GM18870 (cell line): ENCODE results near the gene NUBP1.
"Not testable (repeated sequence)": the region's sequence is repeated elsewhere in the genome, so short reads cannot be mapped to it uniquely, and the experiment has no call there.

Source experiments
- ATAC-seq: cut with Tn5 transposase; IDR thresholded peaks from one replicate; pipeline ENCODE4 v1.9.1; 2021; ENCODE audit warnings: moderate library complexity; ENCODE audit not compliant: unreplicated experiment

Gene NUBP1

GRCh38 chr16:10743610-10744369, at the start of gene NUBP1:
Gene NUBP1 (plus strand): TSS chr16:10743842. CDS start chr16:10743864, 22 bp downstream.
- ATAC-seq: peak; percentile 71

GRCh38 chr16:10693889-10694288, 49.8 kb upstream of the NUBP1 start:
- ATAC-seq: no peak

GRCh38 chr16:10694306-10694705, 49.3 kb upstream of the NUBP1 start:
- no peak for ATAC-seq

- no peak for ATAC-seq
These were observed 48.8 kb upstream of the NUBP1 start, which contains the start of gene TEKT5 for GRCh38 chr16:10694830-10695229. Gene TEKT5 (minus strand): TSS chr16:10694930. CDS start chr16:10694873, 57 bp downstream.

- ATAC-seq: no peak
These were observed 43.9 kb upstream of the NUBP1 start for GRCh38 chr16:10699756-10700155.

GRCh38 chr16:10708969-10709368, 34.7 kb upstream of the NUBP1 start:
- ATAC-seq: no peak

- ATAC-seq: no peak
These were observed 15.4 kb upstream of the NUBP1 start for GRCh38 chr16:10728003-10728887.

- no peak for ATAC-seq
These were observed 14.3 kb upstream of the NUBP1 start for GRCh38 chr16:10729104-10730048.

GRCh38 chr16:10731790-10732189, 11.9 kb upstream of the NUBP1 start:
- ATAC-seq: no peak

- peak; percentile 40 for ATAC-seq
These were observed 6.5 kb upstream of the NUBP1 start for GRCh38 chr16:10737068-10737625.

GRCh38 chr16:10738231-10739077, 5.2 kb upstream of the NUBP1 start:
- peak; percentile 74 for ATAC-seq

GRCh38 chr16:10740000-10740844, 3.4 kb upstream of the NUBP1 start:
- no peak for ATAC-seq

GRCh38 chr16:10740845-10741208, 2.8 kb upstream of the NUBP1 start:
- ATAC-seq: no peak

- not testable (repeated sequence) for ATAC-seq
These were observed 2.4 kb upstream of the NUBP1 start for GRCh38 chr16:10741249-10741648.

- no peak for ATAC-seq
These were observed 1.8 kb upstream of the NUBP1 start for GRCh38 chr16:10741844-10742243.

- no peak for ATAC-seq
These were observed 424 bp upstream of the NUBP1 start for GRCh38 chr16:10743227-10743609.

GRCh38 chr16:10744370-10745030, 858 bp downstream of the NUBP1 start:
- ATAC-seq: no peak

GRCh38 chr16:10745841-10746240, 2.2 kb downstream of the NUBP1 start:
- ATAC-seq: no peak
